ENCODE data around the gene CUL2. TPM values are rescaled to one million over a fixed set of nuclear protein-coding genes. Genes with fewer than 3 reads are reported as not detected.
A peak's percentile ranks its signal among the peaks of the same experiment; 100 is the strongest.
"Not testable (repeated sequence)": the region's sequence is repeated elsewhere in the genome, so short reads cannot be mapped to it uniquely, and the experiment has no call there.

Gene CUL2
- total RNA-seq, 2 experiments from 2014 or later = 30.1 to 32.4 TPM

- H3K27ac Mint-ChIP-seq = no peak overlapping the region
- no peak overlapping the region for H3K4me3 Mint-ChIP-seq
- no peaks in the 10 kb centered on the region for H3K9me3 ChIP-seq (ENCODE audit: control insufficient read depth in 1 of 2, insufficient read depth in 1 of 2, low read length in 2 of 2)
- CTCF ChIA-PET = interaction anchor here (1.8 kb wide), 1 partner anchor 221 kb away, joined by 5 read pairs; no protein-coding TSS in a partner anchor
- H3K36me3 ChIP-seq (ENCODE audit: insufficient read depth, low read length) = no peaks in the 10 kb centered on the region
- no peak overlapping the region for H3K4me3 ChIP-seq (ENCODE audit: low read length)
- no peaks in the 10 kb centered on the region for H3K9me3 Mint-ChIP-seq
- no peaks in the 10 kb centered on the region for H3K36me3 Mint-ChIP-seq (ENCODE audit: low read depth)
- POLR2A ChIA-PET = interaction anchor here (0.6 kb wide), 1 partner anchor 11 kb away, joined by 3 read pairs; no protein-coding TSS in a partner anchor
- ATAC-seq (ENCODE audit: poor library complexity) (no peak), DNase-seq (no peak)
- TF ChIP-seq CTCF (IDR thresholded peaks at IDR 0.05) = no peak
- no peak overlapping the region for H3K27ac ChIP-seq (ENCODE audit: low read depth in 1 of 2, low read length in 2 of 2)
- H3K27me3 Mint-ChIP-seq = no peaks in the 10 kb centered on the region
- H3K4me1 ChIP-seq (ENCODE audit: insufficient read depth, low read length) = peaks cover 8% of the 10 kb centered on the region
- intact Hi-C loops (cut with DNase I, micrococcal nuclease) = loop anchor here in 1 of 2 experiments (2.0 kb wide), 2 partner anchors 33 to 221 kb away; no protein-coding TSS in a partner anchor
- peaks cover 10% of the 10 kb centered on the region for H3K4me1 Mint-ChIP-seq (ENCODE audit: low read depth)
- H3K27me3 ChIP-seq (ENCODE audit: control insufficient read depth in 1 of 2, insufficient read depth in 2 of 2, low read length in 2 of 2) = no peaks in the 10 kb centered on the region
Measured at GRCh38 chr10:34995925-34996324, 94.2 kb downstream of the CUL2 start.

- intact Hi-C loops (cut with DNase I, micrococcal nuclease) = loop anchor here (1.0 to 2.0 kb wide), 4 partner anchors 33 to 224 kb away; no protein-coding TSS in a partner anchor
- no peaks in the 10 kb centered on the region for H3K27me3 ChIP-seq (ENCODE audit: control insufficient read depth in 1 of 2, insufficient read depth in 2 of 2, low read length in 2 of 2)
- H3K27ac Mint-ChIP-seq = peak overlapping the region; percentile 31
- H3K4me1 Mint-ChIP-seq (ENCODE audit: low read depth) = peaks cover 10% of the 10 kb centered on the region
- peak; percentile 76 for ATAC-seq (ENCODE audit: poor library complexity)
- DNase-seq = peak; percentile 11 to 66 (median 36)
- TF ChIP-seq CTCF (IDR thresholded peaks at IDR 0.05) = peak; percentile 69
- no peak overlapping the region for H3K4me3 ChIP-seq (ENCODE audit: low read length)
- H3K27me3 Mint-ChIP-seq = no peaks in the 10 kb centered on the region
- H3K36me3 ChIP-seq (ENCODE audit: insufficient read depth, low read length) = no peaks in the 10 kb centered on the region
- H3K9me3 Mint-ChIP-seq = no peaks in the 10 kb centered on the region
- H3K4me3 Mint-ChIP-seq = no peak overlapping the region
- no peak overlapping the region for H3K27ac ChIP-seq (ENCODE audit: low read depth in 1 of 2, low read length in 2 of 2)
- H3K9me3 ChIP-seq (ENCODE audit: control insufficient read depth in 1 of 2, insufficient read depth in 1 of 2, low read length in 2 of 2) = no peaks in the 10 kb centered on the region
- POLR2A ChIA-PET = interaction anchor here (0.6 to 1.3 kb wide), 3 partner anchors 17 to 132 kb away, joined by 3 to 5 read pairs (median 3); partner anchors contain the start of gene CUL2
- H3K36me3 Mint-ChIP-seq (ENCODE audit: low read depth) = no peaks in the 10 kb centered on the region
- peaks cover 8% of the 10 kb centered on the region for H3K4me1 ChIP-seq (ENCODE audit: insufficient read depth, low read length)
- CTCF ChIA-PET = interaction anchor here (0.6 to 2.2 kb wide), 12 partner anchors 15 to 225 kb away, joined by 3 to 12 read pairs (median 4); no protein-coding TSS in a partner anchor
Measured at GRCh38 chr10:34994565-34995142, 95.5 kb downstream of the CUL2 start.

- ChIA-PET POLR2A (no interaction called here), CTCF (interaction anchor here (1.7 to 2.2 kb wide), 3 partner anchors 16 to 34 kb away, joined by 4 to 12 read pairs (median 7); no protein-coding TSS in a partner anchor)
- no peak overlapping the region for H3K4me3 Mint-ChIP-seq
- Histone ChIP-seq H3K4me3 (ENCODE audit: low read length) (no peak overlapping the region), H3K4me1 (ENCODE audit: insufficient read depth, low read length) (peaks cover 8% of the 10 kb centered on the region), H3K36me3 (ENCODE audit: insufficient read depth, low read length) (no peaks in the 10 kb centered on the region), H3K9me3 (ENCODE audit: control insufficient read depth in 1 of 2, insufficient read depth in 1 of 2, low read length in 2 of 2) (no peaks in the 10 kb centered on the region), H3K27me3 (ENCODE audit: control insufficient read depth in 1 of 2, insufficient read depth in 2 of 2, low read length in 2 of 2) (no peaks in the 10 kb centered on the region), H3K27ac (ENCODE audit: low read depth in 1 of 2, low read length in 2 of 2) (no peak overlapping the region)
- no peaks in the 10 kb centered on the region for H3K27me3 Mint-ChIP-seq
- ATAC-seq (ENCODE audit: poor library complexity) (no peak), DNase-seq (no peak)
- TF ChIP-seq CTCF (IDR thresholded peaks at IDR 0.05) = no peak
- no peaks in the 10 kb centered on the region for H3K9me3 Mint-ChIP-seq
- intact Hi-C loops (cut with DNase I, micrococcal nuclease) = loop anchor here (1.0 to 2.0 kb wide), 4 partner anchors 34 to 225 kb away; no protein-coding TSS in a partner anchor
- H3K27ac Mint-ChIP-seq = no peak overlapping the region
- peaks cover 10% of the 10 kb centered on the region for H3K4me1 Mint-ChIP-seq (ENCODE audit: low read depth)
- no peaks in the 10 kb centered on the region for H3K36me3 Mint-ChIP-seq (ENCODE audit: low read depth)
Measured at GRCh38 chr10:34993782-34994181, 96.4 kb downstream of the CUL2 start.

GRCh38 chr10:34991117-34991516, 99.0 kb downstream of the CUL2 start:
- H3K9me3 ChIP-seq (ENCODE audit: control insufficient read depth in 1 of 2, insufficient read depth in 1 of 2, low read length in 2 of 2); H3K27me3 ChIP-seq (ENCODE audit: control insufficient read depth in 1 of 2, insufficient read depth in 2 of 2, low read length in 2 of 2); intact Hi-C loops (cut with DNase I, micrococcal nuclease); ATAC-seq (ENCODE audit: poor library complexity); DNase-seq; H3K4me3 ChIP-seq (ENCODE audit: low read length); H3K27ac ChIP-seq (ENCODE audit: low read depth in 1 of 2, low read length in 2 of 2); H3K27me3 Mint-ChIP-seq; H3K27ac Mint-ChIP-seq; H3K9me3 Mint-ChIP-seq; H3K4me1 Mint-ChIP-seq (ENCODE audit: low read depth); H3K4me3 Mint-ChIP-seq; H3K4me1 ChIP-seq (ENCODE audit: insufficient read depth, low read length); POLR2A ChIA-PET; H3K36me3 Mint-ChIP-seq (ENCODE audit: low read depth); H3K36me3 ChIP-seq (ENCODE audit: insufficient read depth, low read length); CTCF ChIA-PET: not testable (repeated sequence)
